Psoas muscle (tissue), 8 donors: ENCODE data around the gene PTPRK. TPM values are rescaled to one million over a fixed set of nuclear protein-coding genes. Genes with fewer than 3 reads are reported as not detected.
A peak's percentile ranks its signal among the peaks of the same experiment; 100 is the strongest.

Experiments
- ATAC-seq, 4 donors: fragments of 200-7000 bp; cut with Tn5 transposase; one replicate each; pipeline ENCODE4 v1.9.1; 2020; ENCODE audit warnings: moderate library complexity in 3 of 4, mild to moderate bottlenecking in 2 of 4
- DNase-seq, 2 donors: peaks; one replicate each; pipeline ENCODE4 v3.0.0-alpha.2; 2020
- H3K27ac ChIP-seq: fragments of 200-600 bp; one replicate; pipeline ENCODE4 v1.8.0; 2022
- H3K27me3 ChIP-seq, 3 donors: fragments of 200-600 bp in 1 of 3; one replicate each; pipeline versions ENCODE4 v1.6.1 to v1.8.0; 2013 to 2022; ENCODE audit warnings: low read length in 2 of 3, mild to moderate bottlenecking in 2 of 3, moderate library complexity in 1 of 3; ENCODE audit not compliant: insufficient read depth in 3 of 3
- H3K36me3 ChIP-seq, 2 donors: fragments of 200-600 bp in 1 of 2; one replicate each; pipeline versions ENCODE4 v1.6.1 to v1.8.0; 2013 to 2022; ENCODE audit warnings: low read depth in 1 of 2, mild to moderate bottlenecking in 1 of 2, moderate library complexity in 1 of 2; ENCODE audit not compliant: insufficient read depth in 1 of 2
- H3K4me1 ChIP-seq: fragments of 200-600 bp; one replicate; pipeline ENCODE4 v1.8.0; 2022
- H3K4me3 ChIP-seq: fragments of 200-600 bp; one replicate; pipeline ENCODE4 v1.8.0; 2022; ENCODE audit warnings: mild to moderate bottlenecking
- H3K9me3 ChIP-seq: fragments of 200-600 bp; one replicate; pipeline ENCODE4 v1.8.0; 2022
- CTCF ChIP-seq: fragments of 200-600 bp; IDR thresholded peaks from one replicate; pipeline ENCODE4 v1.8.0; 2022; ENCODE audit warnings: antibody characterized with exemption
- WGBS, 3 donors: extraction: QIAGEN DNeasy Blood & Tissue Kit; methylation state at CpG; one replicate each; pipeline versions ENCODE4 v1.1.6 to v1.1.7; 2013; 5-methylcytosine and 5-hydroxymethylcytosine counted together
- intact Hi-C, 2 donors: fragments of 100-400 bp; cut with DNase I; formaldehyde crosslinking; loops; one replicate each; pipeline versions ENCODE4 v1.11.0 to v1.14.2; 2022
- polyA plus RNA-seq, 3 donors: library from polyadenylated mRNA; stranded (reverse); fragments of 200-250 nt; gene quantifications; one replicate each; pipeline ENCODE4 v1.2.3, GENCODE V29; 2013
- total RNA-seq, 4 donors: library from RNA; stranded (reverse); fragmentation: NEBNext Ultra II Directional in 2 of 4; extraction: Animal tissue kit (Norgen Biotek cat#: 25700) in 2 of 4; gene quantifications; one replicate each; pipeline versions ENCODE4 v1.2.1 to v1.2.4, GENCODE V29; 2021 to 2023
- donor health status: healthy with polysubstance abuse.
- donor health status: DM: no; HTN: no; CAD: no; lungs with moderate emphysema.
- donor health status: Bipolar disorder and iron deficiency.
- donor health status: healthy.
- donor health status: DM: yes; HTN: yes; CAD: no.
- donor health status: DM: no; HTN: no; CAD: no.
- donor health status: DM: no; HTN: no; CAD: no.
- donor health status: DM: yes; HTN: yes; CAD: no.

Gene PTPRK
- total and polyA plus RNA-seq, 7 donors: 3.2 to 10.6 (median 9.1) TPM

- DNase-seq (no peak), ATAC-seq (no peak)
- intact Hi-C loops: no loop called here
- H3K36me3 ChIP-seq: no peaks in the 10 kb centered on the region
- TF ChIP-seq CTCF: no peak
- H3K27me3 ChIP-seq: no peaks in the 10 kb centered on the region
- H3K27ac ChIP-seq: no peak overlapping the region
- H3K4me1 ChIP-seq: peaks cover 18% of the 10 kb centered on the region
- no peaks in the 10 kb centered on the region for H3K9me3 ChIP-seq
- 90 to 92% (median 91%) methylated on average over 3 of the region's 3 CpGs for WGBS, 3 donors
- H3K4me3 ChIP-seq: no peak overlapping the region
Measured at GRCh38 chr6:128364766-128365519, 155.5 kb downstream of the PTPRK start.

GRCh38 chr6:128363020-128363813, 157.2 kb downstream of the PTPRK start:
- H3K9me3 ChIP-seq: no peaks in the 10 kb centered on the region
- intact Hi-C loops: no loop called here
- no peak overlapping the region for H3K4me3 ChIP-seq
- 70 to 93% (median 74%) methylated on average over 1 of the region's 1 CpG for WGBS, 3 donors
- no peaks in the 10 kb centered on the region for H3K27me3 ChIP-seq
- DNase-seq (no peak), ATAC-seq (peak in 2 of 4 donors; percentile 53 to 67)
- no peak for TF ChIP-seq CTCF
- H3K36me3 ChIP-seq: no peaks in the 10 kb centered on the region
- no peak overlapping the region for H3K27ac ChIP-seq
- peaks cover 15% of the 10 kb centered on the region for H3K4me1 ChIP-seq

- ATAC-seq (no peak), DNase-seq (no peak)
- Histone ChIP-seq H3K4me3 (no peak overlapping the region), H3K36me3 (no peaks in the 10 kb centered on the region), H3K9me3 (no peaks in the 10 kb centered on the region), H3K27ac (no peak overlapping the region), H3K27me3 (no peaks in the 10 kb centered on the region), H3K4me1 (peaks cover 23% of the 10 kb centered on the region)
- TF ChIP-seq CTCF: no peak
- intact Hi-C loops: no loop called here
- WGBS, 3 donors: 96 to 97% (median 97%) methylated on average over 2 of the region's 2 CpGs
Measured at GRCh38 chr6:128361378-128361777, 159.0 kb downstream of the PTPRK start.

GRCh38 chr6:128358244-128358776, 162.1 kb downstream of the PTPRK start:
- ATAC-seq: peak in 1 of 4 donors; percentile 7
- Histone ChIP-seq H3K27ac (no peak overlapping the region), H3K4me1 (peaks cover 23% of the 10 kb centered on the region), H3K9me3 (no peaks in the 10 kb centered on the region), H3K27me3 (no peaks in the 10 kb centered on the region), H3K36me3 (no peaks in the 10 kb centered on the region), H3K4me3 (no peak overlapping the region)
- WGBS, 3 donors: 40 to 59% (median 46%) methylated on average over 3 of the region's 3 CpGs
- no peak for DNase-seq
- intact Hi-C loops: no loop called here
- no peak for TF ChIP-seq CTCF
